ENCODE measurements around the gene MED23.
A peak's percentile ranks its signal among the peaks of the same experiment; 100 is the strongest.

MED23 gene

GRCh38 chr6:131644921-131645320, 16.9 kb upstream of the MED23 start:
- no peak for TF ChIP-seq YY1 (IDR thresholded peaks at IDR 0.05; ENCODE audit: low read depth)
- TF ChIP-seq USF1 (IDR thresholded peaks at IDR 0.05): no peak
- no peak for TF ChIP-seq FOXM1 (IDR thresholded peaks at IDR 0.05; ENCODE audit: borderline replicate concordance, low read depth)
- no peak for TF ChIP-seq EP300 (IDR thresholded peaks at IDR 0.05; ENCODE audit: borderline replicate concordance)

- TF ChIP-seq ZBTB7A (IDR thresholded peaks at IDR 0.05; ENCODE audit: low read depth) (no peak), MAX (IDR thresholded peaks at IDR 0.05) (no peak), TCF12 (IDR thresholded peaks at IDR 0.05; ENCODE audit: low read depth) (no peak), USF1 (IDR thresholded peaks at IDR 0.05) (no peak), RAD21 (IDR thresholded peaks at IDR 0.05; ENCODE audit: low read depth) (no peak), CEBPB (IDR thresholded peaks at IDR 0.05) (no peak), CREB1 (IDR thresholded peaks at IDR 0.05; ENCODE audit: low read depth) (no peak), TEAD4 (IDR thresholded peaks at IDR 0.05) (no peak), EGR1 (IDR thresholded peaks at IDR 0.05) (no peak), FOXM1 (IDR thresholded peaks at IDR 0.05; ENCODE audit: borderline replicate concordance, low read depth) (no peak), REST (IDR thresholded peaks at IDR 0.05; ENCODE audit: low read depth) (no peak)
Measured at GRCh38 chr6:131643855-131644460, 15.9 kb upstream of the MED23 start.

- TF ChIP-seq FOXM1 (IDR thresholded peaks at IDR 0.05; ENCODE audit: borderline replicate concordance, low read depth) (no peak), NFIC (IDR thresholded peaks at IDR 0.05) (no peak), ZBTB7A (IDR thresholded peaks at IDR 0.05; ENCODE audit: low read depth) (no peak), MAX (IDR thresholded peaks at IDR 0.05) (0 out of 2 replicates have a peak, but pooled peaks have one; percentile 14), TCF12 (IDR thresholded peaks at IDR 0.05; ENCODE audit: low read depth) (no peak), CREB1 (IDR thresholded peaks at IDR 0.05; ENCODE audit: low read depth) (no peak), CEBPB (IDR thresholded peaks at IDR 0.05) (no peak)
Measured at GRCh38 chr6:131642987-131643611, 15.1 kb upstream of the MED23 start.

- no peak for TF ChIP-seq CREB1 (IDR thresholded peaks at IDR 0.05; ENCODE audit: low read depth)
- no peak for TF ChIP-seq EGR1 (IDR thresholded peaks at IDR 0.05)
- TF ChIP-seq YY1 (IDR thresholded peaks at IDR 0.05; ENCODE audit: low read depth): no peak
- TF ChIP-seq RAD21 (IDR thresholded peaks at IDR 0.05; ENCODE audit: low read depth): no peak
- TF ChIP-seq REST (IDR thresholded peaks at IDR 0.05; ENCODE audit: low read depth): no peak
- no peak for TF ChIP-seq MAX (IDR thresholded peaks at IDR 0.05)
- no peak for TF ChIP-seq USF1 (IDR thresholded peaks at IDR 0.05)
- TF ChIP-seq EP300 (IDR thresholded peaks at IDR 0.05; ENCODE audit: borderline replicate concordance): no peak
- TF ChIP-seq TAF1 (IDR thresholded peaks at IDR 0.05; ENCODE audit: low read depth): no peak
- TF ChIP-seq ZBTB7A (IDR thresholded peaks at IDR 0.05; ENCODE audit: low read depth): no peak
- no peak for TF ChIP-seq CEBPB (IDR thresholded peaks at IDR 0.05)
Measured at GRCh38 chr6:131642565-131642964, 14.5 kb upstream of the MED23 start.

GRCh38 chr6:131641554-131641953, 13.5 kb upstream of the MED23 start:
- TF ChIP-seq REST (IDR thresholded peaks at IDR 0.05; ENCODE audit: low read depth) (no peak), USF1 (IDR thresholded peaks at IDR 0.05) (no peak), TAF1 (IDR thresholded peaks at IDR 0.05; ENCODE audit: low read depth) (no peak), EP300 (IDR thresholded peaks at IDR 0.05; ENCODE audit: borderline replicate concordance) (no peak), YY1 (IDR thresholded peaks at IDR 0.05; ENCODE audit: low read depth) (no peak), CREB1 (IDR thresholded peaks at IDR 0.05; ENCODE audit: low read depth) (no peak), NFIC (IDR thresholded peaks at IDR 0.05) (no peak), EGR1 (IDR thresholded peaks at IDR 0.05) (no peak), TCF12 (IDR thresholded peaks at IDR 0.05; ENCODE audit: low read depth) (no peak), ZBTB7A (IDR thresholded peaks at IDR 0.05; ENCODE audit: low read depth) (no peak), RAD21 (IDR thresholded peaks at IDR 0.05; ENCODE audit: low read depth) (no peak), CEBPB (IDR thresholded peaks at IDR 0.05) (no peak), FOXM1 (IDR thresholded peaks at IDR 0.05; ENCODE audit: borderline replicate concordance, low read depth) (no peak), TEAD4 (IDR thresholded peaks at IDR 0.05) (no peak), MAX (IDR thresholded peaks at IDR 0.05) (no peak)
